Measurements from ENCODE around the gene NRIP1. TPM values are rescaled to one million over a fixed set of nuclear protein-coding genes. Genes with fewer than 3 reads are reported as not detected.

Gene NRIP1
- total and polyA plus RNA-seq, 9 of the 15 experiments (the other 6 are each of a cell fraction or from before 2014, with no cell fraction given), result 4.3 to 42.8 (median 19.6) TPM

GRCh38 chr21:15064576-15065391 lies at the start of gene NRIP1 (continued):
- TF ChIP-seq, protein P1, sequence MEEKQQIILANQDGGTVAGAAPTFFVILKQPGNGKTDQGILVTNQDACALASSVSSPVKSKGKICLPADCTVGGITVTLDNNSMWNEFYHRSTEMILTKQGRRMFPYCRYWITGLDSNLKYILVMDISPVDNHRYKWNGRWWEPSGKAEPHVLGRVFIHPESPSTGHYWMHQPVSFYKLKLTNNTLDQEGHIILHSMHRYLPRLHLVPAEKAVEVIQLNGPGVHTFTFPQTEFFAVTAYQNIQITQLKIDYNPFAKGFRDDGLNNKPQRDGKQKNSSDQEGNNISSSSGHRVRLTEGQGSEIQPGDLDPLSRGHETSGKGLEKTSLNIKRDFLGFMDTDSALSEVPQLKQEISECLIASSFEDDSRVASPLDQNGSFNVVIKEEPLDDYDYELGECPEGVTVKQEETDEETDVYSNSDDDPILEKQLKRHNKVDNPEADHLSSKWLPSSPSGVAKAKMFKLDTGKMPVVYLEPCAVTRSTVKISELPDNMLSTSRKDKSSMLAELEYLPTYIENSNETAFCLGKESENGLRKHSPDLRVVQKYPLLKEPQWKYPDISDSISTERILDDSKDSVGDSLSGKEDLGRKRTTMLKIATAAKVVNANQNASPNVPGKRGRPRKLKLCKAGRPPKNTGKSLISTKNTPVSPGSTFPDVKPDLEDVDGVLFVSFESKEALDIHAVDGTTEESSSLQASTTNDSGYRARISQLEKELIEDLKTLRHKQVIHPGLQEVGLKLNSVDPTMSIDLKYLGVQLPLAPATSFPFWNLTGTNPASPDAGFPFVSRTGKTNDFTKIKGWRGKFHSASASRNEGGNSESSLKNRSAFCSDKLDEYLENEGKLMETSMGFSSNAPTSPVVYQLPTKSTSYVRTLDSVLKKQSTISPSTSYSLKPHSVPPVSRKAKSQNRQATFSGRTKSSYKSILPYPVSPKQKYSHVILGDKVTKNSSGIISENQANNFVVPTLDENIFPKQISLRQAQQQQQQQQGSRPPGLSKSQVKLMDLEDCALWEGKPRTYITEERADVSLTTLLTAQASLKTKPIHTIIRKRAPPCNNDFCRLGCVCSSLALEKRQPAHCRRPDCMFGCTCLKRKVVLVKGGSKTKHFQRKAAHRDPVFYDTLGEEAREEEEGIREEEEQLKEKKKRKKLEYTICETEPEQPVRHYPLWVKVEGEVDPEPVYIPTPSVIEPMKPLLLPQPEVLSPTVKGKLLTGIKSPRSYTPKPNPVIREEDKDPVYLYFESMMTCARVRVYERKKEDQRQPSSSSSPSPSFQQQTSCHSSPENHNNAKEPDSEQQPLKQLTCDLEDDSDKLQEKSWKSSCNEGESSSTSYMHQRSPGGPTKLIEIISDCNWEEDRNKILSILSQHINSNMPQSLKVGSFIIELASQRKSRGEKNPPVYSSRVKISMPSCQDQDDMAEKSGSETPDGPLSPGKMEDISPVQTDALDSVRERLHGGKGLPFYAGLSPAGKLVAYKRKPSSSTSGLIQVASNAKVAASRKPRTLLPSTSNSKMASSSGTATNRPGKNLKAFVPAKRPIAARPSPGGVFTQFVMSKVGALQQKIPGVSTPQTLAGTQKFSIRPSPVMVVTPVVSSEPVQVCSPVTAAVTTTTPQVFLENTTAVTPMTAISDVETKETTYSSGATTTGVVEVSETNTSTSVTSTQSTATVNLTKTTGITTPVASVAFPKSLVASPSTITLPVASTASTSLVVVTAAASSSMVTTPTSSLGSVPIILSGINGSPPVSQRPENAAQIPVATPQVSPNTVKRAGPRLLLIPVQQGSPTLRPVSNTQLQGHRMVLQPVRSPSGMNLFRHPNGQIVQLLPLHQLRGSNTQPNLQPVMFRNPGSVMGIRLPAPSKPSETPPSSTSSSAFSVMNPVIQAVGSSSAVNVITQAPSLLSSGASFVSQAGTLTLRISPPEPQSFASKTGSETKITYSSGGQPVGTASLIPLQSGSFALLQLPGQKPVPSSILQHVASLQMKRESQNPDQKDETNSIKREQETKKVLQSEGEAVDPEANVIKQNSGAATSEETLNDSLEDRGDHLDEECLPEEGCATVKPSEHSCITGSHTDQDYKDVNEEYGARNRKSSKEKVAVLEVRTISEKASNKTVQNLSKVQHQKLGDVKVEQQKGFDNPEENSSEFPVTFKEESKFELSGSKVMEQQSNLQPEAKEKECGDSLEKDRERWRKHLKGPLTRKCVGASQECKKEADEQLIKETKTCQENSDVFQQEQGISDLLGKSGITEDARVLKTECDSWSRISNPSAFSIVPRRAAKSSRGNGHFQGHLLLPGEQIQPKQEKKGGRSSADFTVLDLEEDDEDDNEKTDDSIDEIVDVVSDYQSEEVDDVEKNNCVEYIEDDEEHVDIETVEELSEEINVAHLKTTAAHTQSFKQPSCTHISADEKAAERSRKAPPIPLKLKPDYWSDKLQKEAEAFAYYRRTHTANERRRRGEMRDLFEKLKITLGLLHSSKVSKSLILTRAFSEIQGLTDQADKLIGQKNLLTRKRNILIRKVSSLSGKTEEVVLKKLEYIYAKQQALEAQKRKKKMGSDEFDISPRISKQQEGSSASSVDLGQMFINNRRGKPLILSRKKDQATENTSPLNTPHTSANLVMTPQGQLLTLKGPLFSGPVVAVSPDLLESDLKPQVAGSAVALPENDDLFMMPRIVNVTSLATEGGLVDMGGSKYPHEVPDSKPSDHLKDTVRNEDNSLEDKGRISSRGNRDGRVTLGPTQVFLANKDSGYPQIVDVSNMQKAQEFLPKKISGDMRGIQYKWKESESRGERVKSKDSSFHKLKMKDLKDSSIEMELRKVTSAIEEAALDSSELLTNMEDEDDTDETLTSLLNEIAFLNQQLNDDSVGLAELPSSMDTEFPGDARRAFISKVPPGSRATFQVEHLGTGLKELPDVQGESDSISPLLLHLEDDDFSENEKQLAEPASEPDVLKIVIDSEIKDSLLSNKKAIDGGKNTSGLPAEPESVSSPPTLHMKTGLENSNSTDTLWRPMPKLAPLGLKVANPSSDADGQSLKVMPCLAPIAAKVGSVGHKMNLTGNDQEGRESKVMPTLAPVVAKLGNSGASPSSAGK (IDR thresholded peaks at IDR 0.05), result no peak
- TF ChIP-seq CEBPB (tag; IDR thresholded peaks at IDR 0.05), result no peak
- TF ChIP-seq ZNF12 (CRISPR knock-in tag; IDR thresholded peaks at IDR 0.05), result no peak
- no peak for TF ChIP-seq EWSR1 (IDR thresholded peaks at IDR 0.05; ENCODE audit: borderline replicate concordance, low read depth, partially characterized antibody)
- no peak for TF ChIP-seq ILK (tag; IDR thresholded peaks at IDR 0.05; ENCODE audit: borderline replicate concordance, low read depth)
- peak; percentile 31 for TF ChIP-seq PCBP1 (IDR thresholded peaks at IDR 0.05; ENCODE audit: low read depth, low read length, poor library complexity, severe bottlenecking)
- peak in 1 of 2 experiments; percentile 60; a peak in 2 of 4 replicates for TF ChIP-seq HDAC1 (IDR thresholded peaks at IDR 0.05)
- TF ChIP-seq, protein P2, sequence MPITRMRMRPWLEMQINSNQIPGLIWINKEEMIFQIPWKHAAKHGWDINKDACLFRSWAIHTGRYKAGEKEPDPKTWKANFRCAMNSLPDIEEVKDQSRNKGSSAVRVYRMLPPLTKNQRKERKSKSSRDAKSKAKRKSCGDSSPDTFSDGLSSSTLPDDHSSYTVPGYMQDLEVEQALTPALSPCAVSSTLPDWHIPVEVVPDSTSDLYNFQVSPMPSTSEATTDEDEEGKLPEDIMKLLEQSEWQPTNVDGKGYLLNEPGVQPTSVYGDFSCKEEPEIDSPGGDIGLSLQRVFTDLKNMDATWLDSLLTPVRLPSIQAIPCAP (CRISPR knock-in tag; IDR thresholded peaks at IDR 0.05; ENCODE audit: borderline replicate concordance), result no peak

Measured in K562 (cell line).